Spleen (tissue), 11 donors: ENCODE results near the gene RRH. TPM values are rescaled to one million over a fixed set of nuclear protein-coding genes. Genes with fewer than 3 reads are reported as not detected.

Experiments used
- DNase-seq: peaks from one replicate; pipeline ENCODE4 v3.0.0-alpha.2; 2020
- H3K27ac ChIP-seq, 8 donors: fragments of 200-600 bp; sonication (generic) in 7 of 8; 1 replicate in 4 of 8; 2 replicates in 4 of 8; pipeline versions ENCODE4 v1.5.0 to v1.8.0; 2016 to 2021; ENCODE audit warnings: inconsistent platforms in 4 of 8, mild to moderate bottlenecking in 4 of 8, moderate library complexity in 1 of 8
- H3K27me3 ChIP-seq, 7 donors: fragments of 200-600 bp; sonication (generic) in 6 of 7; replicated peaks in 1 of 7; 1 replicate in 4 of 7; 2 replicates in 3 of 7; pipeline versions ENCODE4 v1.5.0 to v1.8.0; 2016 to 2021; ENCODE audit warnings: inconsistent platforms in 3 of 7, mild to moderate bottlenecking in 1 of 7
- H3K36me3 ChIP-seq, 6 donors: fragments of 200-600 bp; sonication (generic) in 5 of 6; 1 replicate in 4 of 6; 2 replicates in 2 of 6; pipeline versions ENCODE4 v1.5.0 to v1.8.0; 2016 to 2021; ENCODE audit warnings: inconsistent platforms in 2 of 6
- H3K4me1 ChIP-seq, 6 donors: fragments of 200-600 bp; sonication (generic) in 5 of 6; 1 replicate in 3 of 6; 2 replicates in 3 of 6; pipeline versions ENCODE4 v1.5.0 to v1.8.0; 2016 to 2021; ENCODE audit warnings: inconsistent platforms in 3 of 6
- H3K4me3 ChIP-seq, 8 donors: fragments of 200-600 bp; sonication (generic) in 7 of 8; 1 replicate in 4 of 8; 2 replicates in 4 of 8; pipeline versions ENCODE4 v1.5.0 to v1.8.0; 2016 to 2021; ENCODE audit warnings: inconsistent platforms in 4 of 8, mild to moderate bottlenecking in 4 of 8, moderate library complexity in 2 of 8
- H3K9me3 ChIP-seq, 8 donors: fragments of 200-600 bp; sonication (generic) in 7 of 8; 1 replicate in 4 of 8; 2 replicates in 4 of 8; pipeline versions ENCODE4 v1.5.0 to v1.8.0; 2016 to 2021; ENCODE audit warnings: inconsistent platforms in 4 of 8
- POLR2A ChIP-seq, 3 donors: fragments of 450-650 bp; IDR thresholded peaks; one replicate each; pipeline ENCODE4 v1.5.1; 2017; ENCODE audit warnings: antibody characterized with exemption in 3 of 3, mild to moderate bottlenecking in 1 of 3
- POLR2AphosphoS5 ChIP-seq, 3 donors: sonication (generic); formaldehyde crosslinking; IDR thresholded peaks; one replicate each; pipeline ENCODE4 v1.5.1; 2017; ENCODE audit warnings: antibody characterized with exemption in 3 of 3
- WGBS, 5 donors: extraction: QIAGEN DNeasy Blood & Tissue Kit in 3 of 5; methylation state at CpG; one replicate each; pipeline versions ENCODE4 v1.1.5 to v1.1.7; 2013 to 2018; 5-methylcytosine and 5-hydroxymethylcytosine counted together
- intact Hi-C: fragments of 100-400 bp; cut with DNase I; formaldehyde crosslinking; loops from one replicate; pipeline ENCODE4 v1.15.0; 2023; ENCODE audit warnings: low total_unique reads
- polyA plus RNA-seq, 3 donors: library from polyadenylated mRNA; stranded (reverse); fragments of 200-250 nt; gene quantifications; one replicate each; pipeline ENCODE4 v1.2.1, GENCODE V29; 2013
- total RNA-seq, 7 donors: library from RNA; depleted of rRNA in 3 of 7; stranded (reverse); fragments of >200 nt in 3 of 7; fragmentation: NEBNext Ultra II Directional in 4 of 7; extraction: Animal tissue kit (Norgen Biotek cat#: 25700) in 4 of 7; gene quantifications; one replicate each; pipeline versions ENCODE4 v1.1.0 to v1.2.1, GENCODE V29; 2016 to 2021
- TF ChIP-seq, protein P1 (sequence below), 11 experiments: fragments of 200-600 bp in 7 of 11; fragments of 450-650 bp in 4 of 11; sonication (generic) in 4 of 11; IDR thresholded peaks in 8 of 11; conservative IDR thresholded peaks in 3 of 11; 1 replicate in 7 of 11; 2 replicates in 4 of 11; pipeline versions ENCODE4 v1.4.0 to v1.8.0; 2016 to 2021; ENCODE audit warnings: antibody characterized with exemption in 11 of 11, inconsistent platforms in 4 of 11, mild to moderate bottlenecking in 1 of 11
- donor health status: healthy with polysubstance abuse.
- donor health status: DM: no; HTN: no; CAD: no; lungs with moderate emphysema.
- donor health status: DM: no; HTN: no; CAD: no.
- donor health status: Bipolar disorder and iron deficiency.
- donor health status: healthy.
- donor health status: DM: no; HTN: no; CAD: no.
- donor health status: DM: yes; HTN: yes; CAD: no.

The RRH gene
- total and polyA plus RNA-seq, 10 donors: 0.03 to 2.0 (median 0.54) TPM; not detected in 4

- 46 to 55% (median 54%) methylated on average over 4 of the region's 4 CpGs for WGBS, 5 donors
- intact Hi-C loops: loop anchor here (10.0 kb wide), 1 partner anchor 69 kb away; the partner anchor contains the start of gene PLA2G12A
Measured at GRCh38 chr4:109803924-109804571, 23.7 kb upstream of the RRH start.

GRCh38 chr4:109809655-109810054, 18.1 kb upstream of the RRH start:
- Histone ChIP-seq H3K4me1 (peaks cover 0 to 10% (median 4%) of the 10 kb centered on the region in 6 donors), H3K36me3 (no peaks in the 10 kb centered on the region), H3K27me3 (no peaks in the 10 kb centered on the region), H3K27ac (no peak overlapping the region), H3K4me3 (no peak overlapping the region), H3K9me3 (no peaks in the 10 kb centered on the region)
- intact Hi-C loops: loop anchor here (10.0 kb wide), 2 partner anchors 75 to 1165 kb away; partner anchors contain the start of gene PLA2G12A
- DNase-seq: no peak
- TF ChIP-seq, protein P1, sequence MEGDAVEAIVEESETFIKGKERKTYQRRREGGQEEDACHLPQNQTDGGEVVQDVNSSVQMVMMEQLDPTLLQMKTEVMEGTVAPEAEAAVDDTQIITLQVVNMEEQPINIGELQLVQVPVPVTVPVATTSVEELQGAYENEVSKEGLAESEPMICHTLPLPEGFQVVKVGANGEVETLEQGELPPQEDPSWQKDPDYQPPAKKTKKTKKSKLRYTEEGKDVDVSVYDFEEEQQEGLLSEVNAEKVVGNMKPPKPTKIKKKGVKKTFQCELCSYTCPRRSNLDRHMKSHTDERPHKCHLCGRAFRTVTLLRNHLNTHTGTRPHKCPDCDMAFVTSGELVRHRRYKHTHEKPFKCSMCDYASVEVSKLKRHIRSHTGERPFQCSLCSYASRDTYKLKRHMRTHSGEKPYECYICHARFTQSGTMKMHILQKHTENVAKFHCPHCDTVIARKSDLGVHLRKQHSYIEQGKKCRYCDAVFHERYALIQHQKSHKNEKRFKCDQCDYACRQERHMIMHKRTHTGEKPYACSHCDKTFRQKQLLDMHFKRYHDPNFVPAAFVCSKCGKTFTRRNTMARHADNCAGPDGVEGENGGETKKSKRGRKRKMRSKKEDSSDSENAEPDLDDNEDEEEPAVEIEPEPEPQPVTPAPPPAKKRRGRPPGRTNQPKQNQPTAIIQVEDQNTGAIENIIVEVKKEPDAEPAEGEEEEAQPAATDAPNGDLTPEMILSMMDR (IDR thresholded peaks at IDR 0.05 in 8 of 11, conservative IDR thresholded peaks at IDR 0.05 in 3 of 11): no peak
- TF ChIP-seq POLR2A (IDR thresholded peaks at IDR 0.05): no peak
- TF ChIP-seq POLR2AphosphoS5 (IDR thresholded peaks at IDR 0.05): no peak
- WGBS, 5 donors: 93 to 96% (median 95%) methylated on average over 2 of the region's 2 CpGs

More at GRCh38 chr4:109803924-109804571, 23.7 kb upstream of the RRH start:
- no peak for DNase-seq
- Histone ChIP-seq H3K27ac (no peak overlapping the region), H3K9me3 (no peaks in the 10 kb centered on the region), H3K4me1 (peaks cover 0 to 21% (median 11%) of the 10 kb centered on the region in 6 donors), H3K4me3 (no peak overlapping the region), H3K27me3 (no peaks in the 10 kb centered on the region), H3K36me3 (no peaks in the 10 kb centered on the region)
- TF ChIP-seq, protein P1 (IDR thresholded peaks at IDR 0.05 in 8 of 11, conservative IDR thresholded peaks at IDR 0.05 in 3 of 11): peak in 9 of 11 experiments; percentile 4 to 58 (median 47)
- TF ChIP-seq POLR2AphosphoS5 (IDR thresholded peaks at IDR 0.05): no peak
- no peak for TF ChIP-seq POLR2A (IDR thresholded peaks at IDR 0.05)

DNA sequence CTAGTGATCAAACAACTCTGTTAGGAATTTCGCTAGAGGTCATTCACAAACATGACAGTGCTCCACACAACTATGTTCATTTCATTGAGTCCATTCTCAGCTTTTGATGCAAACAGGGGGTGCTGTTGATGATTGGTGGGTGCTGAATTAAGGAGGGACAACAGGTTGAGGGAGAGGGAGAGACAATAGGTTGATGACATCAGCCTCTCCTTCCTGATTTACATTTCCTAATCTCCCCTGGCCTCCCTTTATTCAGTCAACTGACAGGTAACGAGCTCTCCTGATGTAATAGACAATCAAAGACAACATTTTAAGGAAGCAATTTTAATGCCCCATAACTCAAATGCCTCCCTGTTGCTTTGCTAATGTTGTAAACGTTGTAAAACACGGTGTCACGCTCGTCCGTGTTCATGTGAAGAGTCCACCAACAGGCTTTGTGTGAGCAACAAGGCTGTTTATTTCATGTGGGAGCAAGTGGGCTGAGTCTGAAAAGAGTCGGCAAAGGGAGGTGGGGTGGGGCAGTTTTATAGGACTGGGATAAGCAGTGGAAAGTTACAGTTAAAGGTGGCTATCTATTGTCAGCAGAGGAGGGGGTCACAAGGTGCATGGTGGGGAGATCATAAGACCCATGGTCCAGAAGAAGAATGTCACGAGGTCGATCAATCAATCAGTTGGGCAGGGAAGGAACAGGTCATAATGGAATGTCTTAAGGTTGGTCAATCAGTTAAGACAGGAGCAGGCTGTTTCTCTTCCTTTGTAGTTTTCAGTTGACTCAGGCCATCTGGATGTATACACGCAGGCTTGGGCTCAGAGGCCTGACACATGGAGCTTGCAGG, 17.0 kb upstream of the RRH start:
- H3K27me3 ChIP-seq: no peaks in the 10 kb centered on the region
- H3K9me3 ChIP-seq: no peaks in the 10 kb centered on the region
- intact Hi-C loops: loop anchor here (10.0 kb wide), 1 partner anchor 1166 kb away; no protein-coding TSS in a partner anchor
- WGBS, 5 donors: 73 to 90% (median 80%) methylated on average over 11 of the region's 11 CpGs
- no peaks in the 10 kb centered on the region for H3K36me3 ChIP-seq
- H3K4me3 ChIP-seq: no peak overlapping the region
- peaks cover 0 to 17% (median 8%) of the 10 kb centered on the region in 6 donors for H3K4me1 ChIP-seq
- no peak overlapping the region for H3K27ac ChIP-seq
- TF ChIP-seq POLR2A (IDR thresholded peaks at IDR 0.05) (no peak), POLR2AphosphoS5 (IDR thresholded peaks at IDR 0.05) (no peak)
- TF ChIP-seq, protein P1 (IDR thresholded peaks at IDR 0.05 in 8 of 11, conservative IDR thresholded peaks at IDR 0.05 in 3 of 11): no peak
- no peak for DNase-seq
